IMR-90 (cell line): ENCODE results near the gene ELL2. TPM values are rescaled to one million over a fixed set of nuclear protein-coding genes. Genes with fewer than 3 reads are reported as not detected.

Source experiments
- ATAC-seq: fragments of 200-7000 bp; cut with Tn5 transposase; 2 replicates; pipeline ENCODE4 v1.9.1; 2020; ENCODE audit warnings: low read depth, mild to moderate bottlenecking, moderate library complexity
- BruUV-seq: library from RNA; stranded (reverse); fragments of 400-500 nt; replicated peaks from 2 replicates; lab custom pipeline; 2021; lab: Mats Ljungman, UMichigan
- CTCF ChIA-PET: fragments of 300-600 bp; formaldehyde crosslinking; extraction: SDS; loops from one replicate; lab custom pipeline; 2021; ENCODE audit warnings: antibody characterized with exemption; lab: Yijun Ruan, JAX
- POLR2A ChIA-PET: fragments of 300-600 bp; sonication (Branson Sonifier 250); formaldehyde crosslinking; loops from one replicate; lab custom pipeline; 2022; ENCODE audit warnings: antibody characterized with exemption; ENCODE audit not compliant: unreplicated experiment; lab: Charles Lee
- DNase-seq: peaks from one replicate; pipeline ENCODE4 v3.0.0; 2013
- H2AFZ ChIP-seq: replicated peaks from 2 replicates; pipeline ENCODE3; 2013; ENCODE audit warnings: low read length, mild to moderate bottlenecking; ENCODE audit not compliant: poor library complexity
- H2AK5ac ChIP-seq: 2 replicates; pipeline ENCODE4 v1.6.1; 2013; ENCODE audit warnings: low read depth, low read length, inconsistent platforms
- H2AK9ac ChIP-seq: replicated peaks from 2 replicates; pipeline ENCODE3; 2013; ENCODE audit warnings: mild to moderate bottlenecking, low read depth, low read length, moderate library complexity; ENCODE audit not compliant: poor library complexity
- H2BK120ac ChIP-seq: 2 replicates; pipeline ENCODE4 v1.6.1; 2013; ENCODE audit warnings: low read depth, low read length, inconsistent platforms
- H2BK15ac ChIP-seq: 3 replicates; pipeline ENCODE4 v1.6.1; 2013; ENCODE audit warnings: low read depth, low read length, inconsistent platforms
- H2BK20ac ChIP-seq: 2 replicates; pipeline ENCODE4 v1.6.1; 2013; ENCODE audit warnings: low read depth, mild to moderate bottlenecking, inconsistent platforms, low read length, moderate library complexity
- H2BK5ac ChIP-seq: 2 replicates; pipeline ENCODE4 v1.6.1; 2013; ENCODE audit warnings: mild to moderate bottlenecking, low read depth, low read length, inconsistent platforms; ENCODE audit not compliant: poor library complexity, severe bottlenecking
- H3K14ac ChIP-seq: replicated peaks from 2 replicates; pipeline ENCODE4 v1.6.1; 2013; ENCODE audit warnings: low read depth, low read length, inconsistent platforms
- H3K18ac ChIP-seq: 2 replicates; pipeline ENCODE4 v1.6.1; 2013; ENCODE audit warnings: low read depth, low read length, control low read depth
- H3K23ac ChIP-seq: 2 replicates; pipeline ENCODE4 v1.6.1; 2013; ENCODE audit warnings: low read depth, low read length, inconsistent platforms
- H3K27ac ChIP-seq: 2 replicates; pipeline ENCODE4 v1.5.1; 2013; ENCODE audit warnings: mild to moderate bottlenecking, control low read depth, low read length; ENCODE audit not compliant: insufficient read depth
- H3K27me3 ChIP-seq: 2 replicates; pipeline ENCODE4 v1.6.1; 2013; ENCODE audit warnings: low read length; ENCODE audit not compliant: control insufficient read depth, insufficient read depth
- H3K36me3 ChIP-seq: 2 replicates; pipeline ENCODE4 v1.6.1; 2013; ENCODE audit warnings: low read length, mixed read lengths; ENCODE audit not compliant: control insufficient read depth, insufficient read depth
- H3K4ac ChIP-seq: 2 replicates; pipeline ENCODE4 v1.6.1; 2013; ENCODE audit warnings: low read depth, low read length, inconsistent platforms
- H3K4me1 ChIP-seq: 2 replicates; pipeline ENCODE4 v1.6.1; 2013; ENCODE audit warnings: low read length, mixed read lengths; ENCODE audit not compliant: control insufficient read depth, insufficient read depth
- H3K4me2 ChIP-seq: 2 replicates; pipeline ENCODE4 v1.6.1; 2013; ENCODE audit warnings: low read depth, mild to moderate bottlenecking, control low read depth, low read length, moderate library complexity
- H3K4me3 ChIP-seq: 2 replicates; pipeline ENCODE4 v1.5.1; 2013; ENCODE audit warnings: low read depth, mild to moderate bottlenecking, control low read depth, low read length, moderate library complexity; ENCODE audit not compliant: insufficient read depth
- H3K56ac ChIP-seq: 2 replicates; pipeline ENCODE4 v1.6.1; 2013; ENCODE audit warnings: low read length, inconsistent platforms; ENCODE audit not compliant: insufficient read depth; ENCODE audit errors: extremely low read depth
- H3K79me1 ChIP-seq, 2 experiments: 2 replicates each; pipeline ENCODE4 v1.6.1; 2013; ENCODE audit warnings: low read length in 2 of 2, inconsistent platforms in 1 of 2, low read depth in 1 of 2
- H3K9ac ChIP-seq: 2 replicates; pipeline ENCODE4 v1.6.1; 2013; ENCODE audit warnings: low read depth, low read length, control low read depth
- H3K9me1 ChIP-seq: 2 replicates; pipeline ENCODE4 v1.6.1; 2013; ENCODE audit warnings: low read length, inconsistent platforms; ENCODE audit not compliant: insufficient read depth
- H3K9me3 ChIP-seq: 2 replicates; pipeline ENCODE4 v1.6.1; 2013; ENCODE audit warnings: low read length; ENCODE audit not compliant: control insufficient read depth, insufficient read depth
- H4K20me1 ChIP-seq: 2 replicates; pipeline ENCODE4 v1.6.1; 2013; ENCODE audit warnings: low read length, inconsistent platforms; ENCODE audit not compliant: insufficient read depth
- H4K5ac ChIP-seq: 2 replicates; pipeline ENCODE4 v1.6.1; 2013; ENCODE audit warnings: mild to moderate bottlenecking, low read depth, low read length, control low read depth
- H4K8ac ChIP-seq, 2 experiments: 2 replicates each; pipeline ENCODE4 v1.6.1; 2013; ENCODE audit warnings: low read depth in 2 of 2, low read length in 2 of 2, control low read depth in 1 of 2, inconsistent platforms in 1 of 2
- H4K91ac ChIP-seq: 2 replicates; pipeline ENCODE4 v1.6.1; 2013; ENCODE audit warnings: low read depth, low read length, inconsistent platforms; ENCODE audit not compliant: insufficient read depth
- CEBPB ChIP-seq: IDR thresholded peaks from 2 replicates; pipeline ENCODE4 v1.6.1; 2012; ENCODE audit warnings: low read depth, low read length, improper control_type of control experiment
- ELK1 ChIP-seq: fragments of 150-350 bp; IDR thresholded peaks from 2 replicates; pipeline ENCODE4 v1.6.1; 2016; ENCODE audit warnings: low read depth, mild to moderate bottlenecking, low read length, moderate library complexity, borderline replicate concordance
- FOS ChIP-seq: fragments of 150-350 bp; IDR thresholded peaks from 2 replicates; pipeline ENCODE4 v1.6.1; 2016; ENCODE audit warnings: low read depth, low read length
- MXI1 ChIP-seq: IDR thresholded peaks from 2 replicates; pipeline ENCODE4 v1.6.1; 2012; ENCODE audit warnings: low read depth, mild to moderate bottlenecking, low read length, moderate library complexity, borderline replicate concordance
- WGBS, 2 experiments: methylation state at CpG; one replicate each; pipeline versions ENCODE4 v1.1.5 to v1.1.7; 2013; ENCODE audit warnings: missing lambda C conversion rate in 2 of 2; ENCODE audit not compliant: insufficient read length in 1 of 2; ENCODE audit errors: extremely low coverage in 2 of 2; 5-methylcytosine and 5-hydroxymethylcytosine counted together
- dilution Hi-C: fragments of 300-500 bp; cut with HindIII; formaldehyde crosslinking; loops from one replicate; pipeline ENCODE4 v1.14.3; 2018; ENCODE audit warnings: low sequenced_read_pairs; ENCODE audit not compliant: unreplicated experiment
- in situ Hi-C: fragments of 300-500 bp; cut with MboI; formaldehyde crosslinking; loops from 3 replicates; pipeline ENCODE4 v1.14.3; 2019; ENCODE audit warnings: low sequenced_read_pairs, inconsistent platforms, mixed read lengths
- intact Hi-C: fragments of 100-400 bp; cut with micrococcal nuclease; formaldehyde crosslinking; loops from 2 replicates; pipeline ENCODE4 v1.10.0; 2022
- polyA plus RNA-seq, 3 experiments: library from polyadenylated mRNA; depleted of rRNA; stranded (reverse); fragments of >200 nt; gene quantifications; 2 replicates each; pipeline ENCODE4 v1.2.3, GENCODE V29; 2012; ENCODE audit warnings: low replicate concordance in 1 of 3
- total RNA-seq: library from RNA; depleted of rRNA; stranded (reverse); fragments of >200 nt; gene quantifications from 2 replicates; pipeline ENCODE4 v1.2.3, GENCODE V29; 2012
- TF ChIP-seq, protein P1 (sequence below): conservative IDR thresholded peaks from 2 replicates; pipeline ENCODE4 v1.5.1; 2012; ENCODE audit warnings: mild to moderate bottlenecking, low read depth, low read length, improper control_type of control experiment
- TF ChIP-seq, protein P2 (sequence below): fragments of 150-350 bp; IDR thresholded peaks from 2 replicates; pipeline ENCODE4 v1.6.1; 2017; ENCODE audit warnings: mild to moderate bottlenecking, antibody characterized with exemption, low read length, low read depth

Gene ELL2
- total and polyA plus RNA-seq, 2 of the 4 experiments (the other 2 are of a cell fraction) = 61.4 to 92.5 TPM

DNA sequence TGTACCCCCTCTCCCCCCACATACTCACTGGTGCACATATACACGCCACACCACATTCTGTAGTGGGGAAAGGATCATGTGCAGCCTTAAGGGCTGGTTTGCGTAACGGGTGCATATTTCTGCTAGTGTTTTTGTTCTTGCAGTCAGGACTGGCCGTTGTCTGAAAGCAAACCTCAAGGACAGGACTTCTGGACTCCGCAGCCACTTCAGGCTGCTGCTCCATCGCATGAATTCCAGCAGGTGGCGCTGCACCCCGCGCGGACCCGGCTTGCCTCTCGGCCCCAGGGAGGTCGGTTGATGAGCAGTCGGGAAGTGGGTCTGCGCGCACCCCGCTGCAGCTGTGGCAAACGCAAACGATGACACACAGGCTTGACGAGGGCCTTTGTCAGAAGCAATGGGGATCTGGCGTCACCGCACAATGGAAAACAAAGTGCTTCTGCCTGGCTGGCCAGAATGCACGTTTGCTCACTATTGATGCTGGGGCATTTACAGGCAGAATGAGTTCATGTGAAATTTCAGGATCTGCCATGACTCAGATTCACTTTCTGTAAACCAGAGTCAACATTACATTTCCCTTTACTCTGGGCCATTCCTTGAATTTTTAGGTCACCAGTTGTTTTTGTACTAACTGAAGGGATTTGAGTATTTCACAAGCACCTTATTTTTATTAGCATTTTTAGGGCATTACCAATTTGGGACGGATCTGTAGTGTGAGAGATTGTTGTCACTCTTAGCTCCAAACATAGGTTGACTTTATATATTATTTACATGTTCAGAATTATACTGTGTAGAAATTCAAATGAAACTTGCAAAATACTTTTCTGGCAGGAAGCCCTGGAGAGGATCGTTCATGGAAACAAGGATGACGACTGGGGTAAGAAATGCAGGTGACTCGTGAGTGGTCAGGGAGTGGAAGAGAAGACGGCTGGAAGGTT, 102.7 kb downstream of the ELL2 start (continued):
- TF ChIP-seq, protein P1, sequence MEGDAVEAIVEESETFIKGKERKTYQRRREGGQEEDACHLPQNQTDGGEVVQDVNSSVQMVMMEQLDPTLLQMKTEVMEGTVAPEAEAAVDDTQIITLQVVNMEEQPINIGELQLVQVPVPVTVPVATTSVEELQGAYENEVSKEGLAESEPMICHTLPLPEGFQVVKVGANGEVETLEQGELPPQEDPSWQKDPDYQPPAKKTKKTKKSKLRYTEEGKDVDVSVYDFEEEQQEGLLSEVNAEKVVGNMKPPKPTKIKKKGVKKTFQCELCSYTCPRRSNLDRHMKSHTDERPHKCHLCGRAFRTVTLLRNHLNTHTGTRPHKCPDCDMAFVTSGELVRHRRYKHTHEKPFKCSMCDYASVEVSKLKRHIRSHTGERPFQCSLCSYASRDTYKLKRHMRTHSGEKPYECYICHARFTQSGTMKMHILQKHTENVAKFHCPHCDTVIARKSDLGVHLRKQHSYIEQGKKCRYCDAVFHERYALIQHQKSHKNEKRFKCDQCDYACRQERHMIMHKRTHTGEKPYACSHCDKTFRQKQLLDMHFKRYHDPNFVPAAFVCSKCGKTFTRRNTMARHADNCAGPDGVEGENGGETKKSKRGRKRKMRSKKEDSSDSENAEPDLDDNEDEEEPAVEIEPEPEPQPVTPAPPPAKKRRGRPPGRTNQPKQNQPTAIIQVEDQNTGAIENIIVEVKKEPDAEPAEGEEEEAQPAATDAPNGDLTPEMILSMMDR = peak; percentile 99

DNA sequence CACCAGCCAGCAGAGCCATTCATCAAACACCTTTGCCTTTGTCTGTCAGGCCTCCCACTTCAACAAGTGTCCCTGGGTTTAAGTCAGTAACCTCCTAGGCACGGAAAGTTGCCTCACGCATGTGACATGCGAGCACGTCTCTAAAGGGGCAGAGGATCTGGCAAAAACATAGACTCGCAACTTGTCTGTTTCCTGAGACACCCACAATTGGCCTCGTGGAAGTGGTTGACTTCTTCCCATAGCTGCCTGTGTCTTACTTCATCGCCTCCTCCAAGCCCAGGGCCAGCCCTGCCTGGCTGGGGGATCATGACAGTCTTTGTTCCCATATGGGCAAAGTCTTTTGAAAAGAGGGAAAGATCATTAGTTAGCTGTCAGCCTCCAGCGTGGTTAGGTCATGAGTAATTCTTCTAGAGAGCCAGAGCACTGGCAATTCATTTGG, 103.6 kb downstream of the ELL2 start:
- Histone ChIP-seq H3K14ac (peak overlapping the region; percentile 98), H3K4ac (peak overlapping the region; percentile 100), H3K4me2 (peak overlapping the region; percentile 48), H2BK15ac (peak overlapping the region; percentile 88), H4K5ac (peak overlapping the region; percentile 91), H4K8ac (peak overlapping the region; percentile 91 to 98), H2BK5ac (peak overlapping the region; percentile 97), H3K23ac (peak overlapping the region; percentile 85), H2BK20ac (peak overlapping the region; percentile 100), H3K36me3 (no peaks in the 10 kb centered on the region), H3K9me3 (no peaks in the 10 kb centered on the region), H2AK9ac (peak overlapping the region; percentile 88), H3K56ac (peak overlapping the region; percentile 92), H2AK5ac (peak overlapping the region; percentile 100), H3K18ac (peak overlapping the region; percentile 97), H3K4me1 (peaks cover 35% of the 10 kb centered on the region), H2BK120ac (peak overlapping the region; percentile 100), H3K27me3 (no peaks in the 10 kb centered on the region), H3K79me1 (peaks cover under 1 to 43% of the 10 kb centered on the region in 2 experiments; a peak in 3 of 4 replicates), H3K4me3 (no peak overlapping the region), H2AFZ (peak overlapping the region; percentile 76), H3K9ac (peak overlapping the region; percentile 70), H4K91ac (peak overlapping the region; percentile 99), H3K27ac (peak overlapping the region; percentile 99), H4K20me1 (no peaks in the 10 kb centered on the region), H3K9me1 (peaks cover 26% of the 10 kb centered on the region)
- in situ Hi-C loops (loop anchor here (5.0 to 10.0 kb wide), 3 partner anchors 89 to 747 kb away; no protein-coding TSS in a partner anchor), intact Hi-C loops (loop anchor here (1.0 to 10.0 kb wide), 5 partner anchors 287 to 743 kb away; no protein-coding TSS in a partner anchor), dilution Hi-C loops (no loop called here)
- DNase-seq = peak; percentile 93
- WGBS, 2 experiments = no CpG with 5 or more reads among the region's 8 CpGs
- ATAC-seq = peak; percentile 1
- POLR2A ChIA-PET = no interaction called here
- peak; percentile 28; the same call in 1 of the 2 replicates for TF ChIP-seq FOS
- no peak for TF ChIP-seq ELK1
- peak; percentile 62 for TF ChIP-seq CEBPB
- TF ChIP-seq, protein P2, sequence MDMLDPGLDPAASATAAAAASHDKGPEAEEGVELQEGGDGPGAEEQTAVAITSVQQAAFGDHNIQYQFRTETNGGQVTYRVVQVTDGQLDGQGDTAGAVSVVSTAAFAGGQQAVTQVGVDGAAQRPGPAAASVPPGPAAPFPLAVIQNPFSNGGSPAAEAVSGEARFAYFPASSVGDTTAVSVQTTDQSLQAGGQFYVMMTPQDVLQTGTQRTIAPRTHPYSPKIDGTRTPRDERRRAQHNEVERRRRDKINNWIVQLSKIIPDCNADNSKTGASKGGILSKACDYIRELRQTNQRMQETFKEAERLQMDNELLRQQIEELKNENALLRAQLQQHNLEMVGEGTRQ = no peak
- TF ChIP-seq MXI1 = peak; percentile 28; the same call in 1 of the 2 replicates
- no TSS peak for BruUV-seq
- CTCF ChIA-PET = interaction anchor here (0.9 kb wide), 1 partner anchor 12 kb away, joined by 3 read pairs; no protein-coding TSS in a partner anchor
